BLaER1 (cell line): Measurements from ENCODE around the gene TNIK.
A peak's percentile ranks its signal among the peaks of the same experiment; 100 is the strongest.

Experiments used
- H3K27ac ChIP-seq: shearing (Covaris generic); formaldehyde crosslinking; 2 replicates; pipeline ENCODE4 v1.8.1; 2022
- H3K27me3 ChIP-seq: shearing (Covaris generic); formaldehyde crosslinking; 2 replicates; pipeline ENCODE4 v1.8.1; 2022
- H3K36me3 ChIP-seq: shearing (Covaris generic); formaldehyde crosslinking; 2 replicates; pipeline ENCODE4 v1.8.1; 2022
- H3K4me1 ChIP-seq: shearing (Covaris generic); formaldehyde crosslinking; 2 replicates; pipeline ENCODE4 v1.8.1; 2022
- H3K4me2 ChIP-seq: shearing (Covaris generic); formaldehyde crosslinking; 2 replicates; pipeline ENCODE4 v1.8.1; 2022
- H3K4me3 ChIP-seq: shearing (Covaris generic); formaldehyde crosslinking; 2 replicates; pipeline ENCODE4 v1.8.1; 2022
- H3K9ac ChIP-seq: shearing (Covaris generic); formaldehyde crosslinking; 2 replicates; pipeline ENCODE4 v1.8.1; 2022
- H3K9me3 ChIP-seq: shearing (Covaris generic); formaldehyde crosslinking; 2 replicates; pipeline ENCODE4 v1.8.1; 2022
- H4K20me1 ChIP-seq: shearing (Covaris generic); formaldehyde crosslinking; 2 replicates; pipeline ENCODE4 v1.8.1; 2022
- Cebpa-rat ChIP-seq: shearing (Covaris generic); IDR thresholded peaks from 2 replicates; pipeline ENCODE4 v1.8.1; 2022

The TNIK gene

GRCh38 chr3:171470714-171471227, 10.6 kb upstream of the TNIK start:
- Histone ChIP-seq H3K4me2 (no peak overlapping the region), H3K9ac (no peak overlapping the region), H3K9me3 (no peaks in the 10 kb centered on the region), H3K27me3 (no peaks in the 10 kb centered on the region), H3K27ac (no peak overlapping the region), H4K20me1 (no peaks in the 10 kb centered on the region), H3K4me1 (peaks cover 9% of the 10 kb centered on the region), H3K4me3 (no peak overlapping the region), H3K36me3 (no peaks in the 10 kb centered on the region)
- TF ChIP-seq Cebpa-rat, result no peak

- Histone ChIP-seq H3K27me3 (no peaks in the 10 kb centered on the region), H3K9ac (no peak overlapping the region), H3K27ac (no peak overlapping the region), H3K9me3 (no peaks in the 10 kb centered on the region), H3K36me3 (no peaks in the 10 kb centered on the region), H4K20me1 (no peaks in the 10 kb centered on the region), H3K4me2 (no peak overlapping the region), H3K4me1 (peaks cover 9% of the 10 kb centered on the region), H3K4me3 (no peak overlapping the region)
- no peak for TF ChIP-seq Cebpa-rat
Measured at GRCh38 chr3:171469376-171469775, 9.2 kb upstream of the TNIK start.

- Histone ChIP-seq H3K4me3 (no peak overlapping the region), H3K4me1 (peaks cover 9% of the 10 kb centered on the region), H3K27me3 (no peaks in the 10 kb centered on the region), H3K27ac (no peak overlapping the region), H3K9ac (no peak overlapping the region), H3K9me3 (no peaks in the 10 kb centered on the region), H4K20me1 (no peaks in the 10 kb centered on the region), H3K36me3 (no peaks in the 10 kb centered on the region), H3K4me2 (peak overlapping the region; percentile 38; the same call in 1 of the 2 replicates)
- no peak for TF ChIP-seq Cebpa-rat
Measured at GRCh38 chr3:171468296-171468906, 8.2 kb upstream of the TNIK start.

GRCh38 chr3:171465763-171466162, 5.6 kb upstream of the TNIK start:
- Histone ChIP-seq H4K20me1 (no peaks in the 10 kb centered on the region), H3K27me3 (peaks cover 15% of the 10 kb centered on the region), H3K4me2 (no peak overlapping the region), H3K4me3 (no peak overlapping the region), H3K36me3 (no peaks in the 10 kb centered on the region), H3K9ac (no peak overlapping the region), H3K4me1 (peaks cover 16% of the 10 kb centered on the region), H3K27ac (no peak overlapping the region), H3K9me3 (no peaks in the 10 kb centered on the region)
- TF ChIP-seq Cebpa-rat, result no peak

- no peak overlapping the region for H3K4me3 ChIP-seq
- peaks cover 16% of the 10 kb centered on the region for H3K4me1 ChIP-seq
- H3K9ac ChIP-seq, result no peak overlapping the region
- H3K9me3 ChIP-seq, result no peaks in the 10 kb centered on the region
- no peak for TF ChIP-seq Cebpa-rat
- peaks cover 18% of the 10 kb centered on the region for H3K27me3 ChIP-seq
- no peaks in the 10 kb centered on the region for H4K20me1 ChIP-seq
- no peaks in the 10 kb centered on the region for H3K36me3 ChIP-seq
- H3K4me2 ChIP-seq, result no peak overlapping the region
- H3K27ac ChIP-seq, result no peak overlapping the region
Measured at GRCh38 chr3:171464462-171464861, 4.3 kb upstream of the TNIK start.

- Histone ChIP-seq H3K4me1 (peaks cover 28% of the 10 kb centered on the region), H3K36me3 (no peaks in the 10 kb centered on the region), H3K4me3 (no peak overlapping the region), H3K9me3 (no peaks in the 10 kb centered on the region), H4K20me1 (no peaks in the 10 kb centered on the region; the same call in 1 of the 2 replicates), H3K4me2 (no peak overlapping the region), H3K27me3 (peaks cover 27% of the 10 kb centered on the region), H3K9ac (no peak overlapping the region), H3K27ac (no peak overlapping the region)
- no peak for TF ChIP-seq Cebpa-rat
Measured at GRCh38 chr3:171462224-171462623, 2.0 kb upstream of the TNIK start.

GRCh38 chr3:171461525-171461917, 1.3 kb upstream of the TNIK start:
- H3K27ac ChIP-seq, result no peak overlapping the region
- H3K9me3 ChIP-seq, result no peaks in the 10 kb centered on the region
- H3K9ac ChIP-seq, result peak overlapping the region; percentile 70; the same call in 1 of the 2 replicates
- peaks cover 32% of the 10 kb centered on the region for H3K4me1 ChIP-seq
- H3K4me2 ChIP-seq, result peak overlapping the region; percentile 98
- no peaks in the 10 kb centered on the region for H3K36me3 ChIP-seq
- H4K20me1 ChIP-seq, result no peaks in the 10 kb centered on the region; the same call in 1 of the 2 replicates
- peaks cover 27% of the 10 kb centered on the region for H3K27me3 ChIP-seq
- TF ChIP-seq Cebpa-rat, result no peak
- peak overlapping the region; percentile 77 for H3K4me3 ChIP-seq

- Histone ChIP-seq H3K27me3 (peaks cover 27% of the 10 kb centered on the region), H3K4me1 (peaks cover 32% of the 10 kb centered on the region), H3K9me3 (no peaks in the 10 kb centered on the region), H3K4me2 (peak overlapping the region; percentile 98), H4K20me1 (no peaks in the 10 kb centered on the region; the same call in 1 of the 2 replicates), H3K9ac (peak overlapping the region; percentile 70), H3K27ac (no peak overlapping the region), H3K36me3 (no peaks in the 10 kb centered on the region), H3K4me3 (peak overlapping the region; percentile 77)
- no peak for TF ChIP-seq Cebpa-rat
Measured at GRCh38 chr3:171460725-171461524, 720 bp upstream of the TNIK start.

- peak overlapping the region; percentile 98 for H3K4me2 ChIP-seq
- no peaks in the 10 kb centered on the region for H3K36me3 ChIP-seq
- peak overlapping the region; percentile 28; the same call in 1 of the 2 replicates for H3K9ac ChIP-seq
- peaks cover 27% of the 10 kb centered on the region for H3K27me3 ChIP-seq
- no peaks in the 10 kb centered on the region for H3K9me3 ChIP-seq
- no peak overlapping the region for H3K27ac ChIP-seq
- no peaks in the 10 kb centered on the region; the same call in 1 of the 2 replicates for H4K20me1 ChIP-seq
- no peak for TF ChIP-seq Cebpa-rat
- H3K4me1 ChIP-seq, result peaks cover 32% of the 10 kb centered on the region
- H3K4me3 ChIP-seq, result peak overlapping the region; percentile 77
Measured at GRCh38 chr3:171459137-171459941, 866 bp downstream of the TNIK start.
